ENCODE measurements around the gene NMUR1.

GRCh38 chr2:231549446-231550239, 19.4 kb upstream of the NMUR1 start:
- TF ChIP-seq CTCF (IDR thresholded peaks at IDR 0.05) (no peak), ZFX (IDR thresholded peaks at IDR 0.05; ENCODE audit: borderline replicate concordance) (no peak)
